HG03342 (cell line): ENCODE data around the gene KATNBL1.
A peak's percentile ranks its signal among the peaks of the same experiment; 100 is the strongest.
"Not testable (repeated sequence)": the region's sequence is repeated elsewhere in the genome, so short reads cannot be mapped to it uniquely, and the experiment has no call there.

ENCODE experiments used
- ATAC-seq: cut with Tn5 transposase; IDR thresholded peaks from one replicate; pipeline ENCODE4 v1.9.1; 2021; ENCODE audit warnings: mild to moderate bottlenecking, moderate library complexity; ENCODE audit not compliant: unreplicated experiment

The KATNBL1 gene

DNA sequence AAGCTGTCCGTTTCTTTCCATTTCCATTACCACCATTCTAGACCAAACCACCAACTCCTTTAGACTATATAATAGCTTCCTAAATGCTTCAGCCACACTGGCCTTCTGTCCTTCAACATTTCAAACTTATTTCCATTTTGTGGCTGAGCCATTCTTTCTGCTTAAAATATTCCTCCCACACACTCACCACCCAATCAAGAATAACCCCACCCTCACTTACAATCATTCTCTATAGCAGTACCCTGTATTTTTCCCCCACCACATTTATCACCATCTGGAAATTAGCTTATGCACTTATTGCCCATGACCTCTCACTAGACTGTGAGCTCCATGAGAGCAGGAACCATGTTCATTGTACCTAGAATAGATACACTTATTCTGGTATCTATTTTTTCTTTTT lies 6.6 kb downstream of the KATNBL1 start:
- ATAC-seq = no peak

DNA sequence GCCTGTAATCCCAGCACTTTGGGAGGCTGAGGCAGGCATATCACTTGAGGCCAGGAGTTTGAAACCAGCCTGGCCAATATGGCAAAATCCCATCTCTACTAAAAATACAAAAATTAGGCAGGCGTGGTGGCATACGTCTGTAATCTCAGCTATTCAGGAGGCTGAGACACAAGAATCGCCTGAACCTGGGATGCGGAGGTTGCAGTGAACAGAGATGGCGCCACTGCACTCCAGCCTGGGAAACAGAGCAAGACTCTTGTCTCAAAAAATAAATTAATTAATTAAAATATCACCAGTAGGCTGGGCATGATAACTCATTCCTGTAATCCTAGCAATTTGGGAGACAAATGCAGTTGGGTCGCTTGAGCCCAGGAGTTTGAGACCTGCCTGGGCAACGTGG lies 16.6 kb downstream of the KATNBL1 start:
- ATAC-seq = not testable (repeated sequence)

DNA sequence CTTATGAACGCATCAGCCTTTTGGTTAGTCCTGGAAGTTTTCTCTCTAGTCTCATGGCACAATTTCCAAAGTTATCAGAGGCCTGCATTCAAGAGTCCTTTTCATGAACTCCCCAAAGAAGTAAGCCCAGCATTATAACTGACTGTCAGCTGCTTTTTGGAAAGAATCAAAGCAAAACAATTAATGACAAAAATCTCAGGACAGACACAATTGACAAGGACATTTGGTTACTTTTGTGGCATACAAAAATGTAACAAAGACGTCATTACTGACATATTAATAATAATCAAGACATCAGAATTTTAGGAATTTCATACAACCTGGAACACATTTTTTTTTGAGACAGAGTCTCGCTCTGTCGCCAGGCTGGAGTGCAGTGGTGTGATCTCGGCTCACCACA lies 21.2 kb downstream of the KATNBL1 start:
- no peak for ATAC-seq

DNA sequence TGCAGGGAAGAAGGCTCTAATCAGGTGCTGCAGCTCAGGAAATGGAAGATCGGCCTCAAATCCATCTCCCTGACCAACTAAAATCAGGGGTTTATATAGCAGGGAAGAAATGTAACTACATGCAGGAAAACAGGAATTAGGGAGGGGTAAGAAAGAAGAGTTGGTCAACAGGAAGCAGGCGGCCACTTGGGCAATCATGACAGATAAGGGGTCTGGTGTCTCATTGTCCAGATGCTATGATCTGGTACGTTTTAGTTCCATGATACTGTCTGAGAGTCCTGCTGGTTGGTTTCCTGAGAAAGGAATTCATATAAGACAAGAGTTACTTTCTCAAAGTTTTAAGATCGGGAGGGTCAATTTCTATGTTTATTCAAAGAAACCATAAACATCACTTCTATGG lies 24.2 kb downstream of the KATNBL1 start:
- ATAC-seq = no peak

DNA sequence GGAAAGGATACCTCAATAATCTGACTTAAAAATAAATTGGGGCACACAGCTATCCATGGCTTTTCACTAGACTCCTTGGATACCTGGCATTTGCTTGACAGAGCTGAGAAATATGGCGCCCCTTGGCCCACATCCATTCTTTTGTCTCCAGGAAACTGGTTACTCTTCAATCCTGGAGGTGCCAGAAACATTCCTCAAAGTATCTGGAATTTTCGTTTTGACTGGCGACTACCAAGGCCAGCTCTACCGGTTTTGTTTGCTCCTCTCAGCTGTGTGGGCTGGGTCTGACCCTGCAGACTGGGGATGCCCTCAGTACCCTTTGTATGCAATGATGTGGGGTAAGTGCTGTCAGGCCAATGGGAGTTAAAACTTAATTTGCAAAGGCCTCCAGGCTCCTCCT lies 27.0 kb downstream of the KATNBL1 start:
- no peak for ATAC-seq

DNA sequence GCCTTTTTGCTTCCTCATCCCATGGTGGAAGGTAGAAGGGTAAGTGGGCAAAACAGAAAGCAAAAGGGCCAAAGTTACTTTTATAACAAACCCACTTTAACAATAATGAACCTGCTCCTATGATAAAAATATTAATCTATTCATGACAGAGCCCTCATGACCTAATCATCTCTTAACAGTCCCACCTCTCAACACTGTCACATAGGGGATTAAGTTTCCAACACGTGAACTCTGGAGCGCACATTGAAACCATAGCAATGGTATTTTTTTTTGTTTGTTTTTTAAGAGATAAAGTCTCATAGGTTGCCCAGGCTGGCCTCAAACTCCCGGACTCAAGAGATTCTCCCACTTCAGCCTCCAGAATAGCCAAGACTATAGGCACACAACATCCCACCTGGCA lies 30.7 kb downstream of the KATNBL1 start:
- ATAC-seq = no peak

DNA sequence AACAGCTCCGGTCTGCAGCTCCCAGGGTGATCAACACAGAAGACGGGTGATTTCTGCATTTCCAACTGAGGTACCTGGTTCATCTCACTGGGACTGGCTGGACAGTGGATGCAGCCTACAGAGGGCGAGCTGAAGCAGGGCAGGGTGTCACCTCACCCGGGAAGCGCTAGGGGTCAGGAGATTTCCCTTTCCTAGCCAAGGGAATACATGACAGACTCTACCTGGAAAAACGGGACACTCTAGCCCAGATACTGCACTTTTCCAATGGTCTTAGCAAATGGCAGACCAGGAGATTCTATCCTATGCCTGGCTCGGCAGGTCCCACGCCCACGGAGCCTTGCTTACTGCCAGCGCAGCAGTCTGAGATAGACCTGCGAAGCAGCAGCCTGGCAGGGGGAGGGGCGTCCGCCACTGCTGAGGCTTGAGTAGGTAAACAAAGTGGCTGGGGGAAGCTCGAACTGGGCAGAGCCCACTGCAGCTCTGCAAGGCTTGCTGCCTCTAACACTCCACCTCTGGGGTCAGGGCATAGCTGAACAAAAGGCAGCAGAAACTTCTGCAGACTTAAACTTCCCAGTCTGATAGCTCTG lies 43.8 kb downstream of the KATNBL1 start:
- not testable (repeated sequence) for ATAC-seq

DNA sequence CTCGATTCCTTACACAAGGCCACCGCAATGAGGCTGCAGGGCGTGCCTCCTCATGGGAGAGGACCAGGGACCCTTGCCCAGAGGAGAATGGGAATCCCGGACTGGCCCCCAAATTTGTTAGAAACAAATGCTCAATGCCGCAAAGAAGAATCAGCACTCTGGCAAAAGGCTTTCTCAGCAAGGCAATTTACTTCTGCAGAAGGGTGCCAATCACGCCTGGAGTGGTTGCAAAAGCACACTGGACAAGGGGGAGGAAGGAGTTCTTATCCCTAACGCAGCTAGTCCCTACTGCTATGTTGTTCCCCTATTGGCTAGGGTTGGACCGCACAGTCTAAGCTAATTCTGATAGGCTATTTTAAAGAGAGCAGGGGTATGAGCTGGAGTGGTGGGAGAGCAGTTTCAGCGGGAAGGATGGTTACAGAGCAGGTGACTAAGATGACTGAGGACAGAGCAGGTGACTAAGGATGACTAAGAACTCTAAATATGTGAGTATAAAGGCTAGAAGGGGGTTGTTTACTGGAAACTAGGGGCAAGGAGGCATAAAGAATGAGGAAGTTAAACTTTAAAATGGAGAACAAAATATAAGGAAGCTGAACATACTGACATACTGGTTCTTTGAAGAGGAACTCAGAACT lies 48.5 kb downstream of the KATNBL1 start:
- ATAC-seq = no peak

DNA sequence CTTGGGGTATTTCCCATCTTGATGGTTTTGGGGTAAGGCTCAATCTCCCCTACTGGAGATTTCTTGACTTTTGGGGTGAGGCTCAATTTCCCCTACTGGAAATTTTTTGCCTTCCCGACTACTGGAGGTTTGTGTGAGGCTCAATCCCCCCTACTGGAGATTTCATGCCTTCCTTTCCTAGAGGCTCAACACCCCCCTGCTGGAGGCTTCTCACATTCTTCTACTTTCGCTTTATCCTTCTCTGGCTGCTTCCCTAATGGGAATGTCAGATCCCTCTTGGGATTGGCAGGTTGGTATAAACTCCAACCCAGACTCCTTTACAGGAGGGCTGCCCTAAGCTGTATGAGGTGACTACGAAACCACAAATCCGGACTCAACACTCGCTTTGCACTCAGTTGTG lies 49.2 kb downstream of the KATNBL1 start:
- ATAC-seq = no peak

DNA sequence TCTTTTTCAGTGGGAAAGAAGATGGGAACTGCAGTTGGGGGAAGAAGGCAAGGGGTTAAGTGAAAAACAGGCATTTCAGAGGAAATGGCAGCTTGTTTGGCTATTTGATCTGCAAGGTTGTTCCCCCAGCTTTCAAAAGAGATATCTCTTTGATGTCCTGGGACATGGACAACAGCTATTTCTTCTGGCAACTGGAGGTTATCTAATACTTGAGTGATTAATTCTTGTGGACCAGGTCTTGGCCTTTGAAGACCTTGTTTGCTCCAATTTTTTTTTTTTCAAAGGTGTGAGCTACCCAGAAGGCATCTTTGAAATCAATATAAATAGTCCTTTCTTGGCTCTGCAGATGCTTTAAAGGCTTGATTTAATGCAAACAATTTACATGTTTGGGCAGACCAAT lies 51.5 kb downstream of the KATNBL1 start:
- no peak for ATAC-seq

DNA sequence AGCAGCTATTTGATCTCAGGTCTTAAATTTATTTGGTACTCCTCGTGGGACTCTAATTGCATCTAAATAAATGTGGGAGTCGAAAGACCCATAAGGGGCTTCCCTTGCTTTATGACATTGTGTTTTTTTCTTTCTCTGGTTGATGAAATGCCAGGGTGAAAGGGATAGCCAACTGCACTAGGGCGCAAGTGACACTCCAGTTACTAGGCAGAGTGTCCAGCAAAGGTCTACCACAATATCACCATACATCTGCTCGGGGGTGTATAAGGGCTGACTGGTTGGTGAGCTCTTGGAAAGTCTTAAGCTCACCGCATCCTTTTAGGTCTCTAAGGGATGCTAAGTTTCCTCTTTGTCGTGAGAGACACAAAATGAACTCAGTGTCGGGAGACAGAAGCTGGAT lies 54.0 kb downstream of the KATNBL1 start:
- no peak for ATAC-seq

DNA sequence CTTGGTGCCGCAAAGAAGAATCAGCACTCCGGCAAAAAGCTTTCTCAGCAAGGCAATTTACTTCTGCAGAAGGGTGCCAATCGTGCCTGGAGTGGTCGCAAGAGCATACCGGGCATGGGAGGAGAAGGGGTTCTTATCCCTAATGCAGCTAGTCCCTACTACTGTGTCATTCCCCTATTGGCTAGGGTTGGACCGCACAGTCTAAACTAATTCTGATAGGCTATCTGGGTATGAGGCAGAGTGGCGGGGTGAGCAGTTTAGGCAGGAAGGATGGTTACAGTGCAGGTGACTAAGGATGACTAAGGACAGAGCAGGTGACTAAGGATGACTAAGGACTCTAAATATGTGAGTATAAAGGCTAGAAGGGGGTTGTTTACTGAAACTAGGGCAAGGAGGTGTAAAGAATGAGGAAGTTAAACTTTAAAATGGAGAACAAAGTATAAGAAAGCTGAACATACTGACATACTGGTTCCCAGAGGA lies 55.1 kb downstream of the KATNBL1 start:
- no peak for ATAC-seq

DNA sequence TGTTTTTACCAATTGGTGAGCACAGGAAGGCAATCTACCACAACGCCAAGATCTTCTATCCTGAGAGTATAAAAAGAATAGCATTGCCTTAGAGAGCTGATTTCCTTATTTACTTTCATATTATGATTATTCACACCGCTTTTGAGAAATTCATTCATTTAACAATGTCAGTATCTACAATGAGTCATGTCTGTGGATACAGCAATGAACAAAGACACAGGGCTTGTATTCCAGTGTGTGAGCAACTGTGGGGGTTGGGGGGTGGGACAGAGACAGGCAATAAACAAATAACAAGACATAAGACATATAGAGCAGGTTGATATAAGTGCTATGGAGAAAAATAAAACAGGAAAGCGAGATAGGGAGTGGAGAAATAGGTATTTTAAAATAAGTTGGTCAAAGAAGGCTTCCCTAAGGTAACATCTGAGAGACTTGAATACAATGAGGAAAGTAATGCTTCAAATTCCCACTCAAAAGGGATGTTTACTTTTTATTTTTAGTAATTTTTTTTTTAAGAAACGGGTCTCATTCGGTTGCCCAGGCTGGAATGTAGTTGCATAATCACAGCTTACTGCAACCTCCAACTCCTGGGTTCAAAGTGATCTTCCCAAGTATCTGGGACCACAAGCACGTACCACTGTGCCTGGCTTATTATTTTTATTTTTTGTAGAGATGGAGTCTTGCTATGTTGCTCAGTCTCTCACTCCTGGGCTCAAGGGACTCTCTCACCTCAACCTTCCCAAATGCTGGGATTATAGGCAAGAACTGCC lies 62.3 kb downstream of the KATNBL1 start:
- no peak for ATAC-seq

DNA sequence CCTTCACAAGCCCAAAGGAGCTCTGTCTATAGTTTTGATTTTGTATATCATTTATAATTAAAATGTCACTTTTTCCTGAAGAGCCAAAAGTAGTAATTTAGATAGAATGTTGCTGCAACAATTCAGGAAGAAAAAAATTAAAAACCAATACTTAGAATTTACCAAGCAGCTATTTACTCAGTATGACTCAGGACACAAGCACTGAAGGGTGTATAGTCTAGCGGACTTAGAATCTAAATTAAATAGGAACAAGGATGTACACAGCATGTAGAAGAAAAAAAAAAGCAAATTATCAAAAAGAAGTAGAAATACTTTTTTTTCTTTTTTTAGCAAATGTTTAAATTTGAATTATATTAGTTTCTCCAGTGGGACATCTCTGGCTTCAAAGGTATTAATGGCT lies 76.4 kb downstream of the KATNBL1 start:
- no peak for ATAC-seq

DNA sequence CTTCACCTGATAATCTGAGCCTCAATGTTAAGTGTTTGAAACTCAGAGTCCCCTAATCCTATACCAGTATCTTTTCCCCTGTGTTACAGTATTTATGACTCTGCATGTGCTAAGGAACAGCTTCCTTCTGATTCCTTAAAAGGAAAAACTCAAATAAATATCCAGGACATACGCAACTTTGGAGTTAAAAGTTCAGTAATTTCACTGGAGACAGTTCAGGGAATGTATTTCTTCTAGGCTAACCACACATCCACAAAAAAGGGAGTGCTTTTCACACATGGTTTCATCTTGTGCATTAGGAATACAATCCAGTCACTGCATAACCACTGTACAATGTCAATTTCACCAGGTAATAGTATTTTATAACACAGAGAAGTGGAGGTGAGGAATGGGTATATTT lies 77.0 kb downstream of the KATNBL1 start:
- no peak for ATAC-seq

DNA sequence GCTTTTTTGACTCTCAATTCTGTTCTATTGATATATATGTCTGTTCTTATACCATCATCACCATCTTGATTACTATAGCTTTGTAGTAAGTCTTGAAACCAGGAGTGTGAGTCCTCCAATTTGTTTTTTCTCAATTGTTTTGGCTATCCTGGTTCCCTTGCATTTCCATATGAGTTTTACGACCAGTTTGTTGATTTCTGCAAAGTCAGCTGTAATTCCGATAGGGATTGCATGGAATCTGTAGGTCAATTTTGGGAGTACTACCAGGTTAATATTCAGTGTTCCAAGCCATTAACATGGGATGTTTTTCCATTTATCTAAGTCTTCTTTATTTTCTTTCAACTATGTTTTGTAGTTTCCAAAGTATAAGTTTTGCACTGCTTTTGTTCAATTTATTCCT lies 81.0 kb downstream of the KATNBL1 start:
- ATAC-seq = no peak

DNA sequence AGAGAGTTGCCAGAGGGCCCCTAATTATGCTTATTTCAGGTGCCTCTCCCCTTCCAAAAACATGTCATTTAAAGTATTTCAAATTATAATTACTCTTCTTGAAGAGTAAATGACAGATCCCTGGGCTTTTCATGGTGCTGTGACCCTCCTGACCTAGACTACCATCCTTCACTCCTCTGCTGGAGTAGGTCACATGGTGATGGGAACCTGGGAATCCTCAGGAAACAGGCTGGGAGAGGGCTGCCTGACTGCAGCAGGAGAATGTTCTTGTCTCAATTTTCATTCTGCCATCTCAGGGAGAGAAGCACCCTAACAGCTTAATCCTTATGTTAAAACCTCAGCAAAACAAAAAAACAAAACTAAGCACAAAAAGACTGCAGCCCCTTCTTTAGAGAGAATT lies 83.4 kb downstream of the KATNBL1 start:
- ATAC-seq = no peak

DNA sequence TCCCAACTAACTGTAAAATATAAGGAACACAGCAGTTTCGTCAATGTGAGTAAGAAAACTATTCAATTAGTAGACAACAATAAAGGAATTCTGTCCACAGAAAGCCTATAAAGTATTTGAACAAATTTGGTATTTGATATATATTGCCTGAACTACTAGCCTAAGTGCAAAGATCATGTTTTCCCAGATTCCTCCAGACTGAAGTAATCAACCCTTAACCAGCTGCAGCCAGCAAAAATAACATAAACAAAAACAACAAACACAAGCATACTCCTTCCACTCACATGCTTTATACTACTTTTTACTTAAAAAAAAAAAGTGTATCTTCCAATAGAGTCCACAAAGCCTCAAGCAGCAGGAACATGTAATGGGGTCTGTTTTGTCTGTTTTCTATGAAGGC lies 84.0 kb downstream of the KATNBL1 start:
- ATAC-seq = no peak

DNA sequence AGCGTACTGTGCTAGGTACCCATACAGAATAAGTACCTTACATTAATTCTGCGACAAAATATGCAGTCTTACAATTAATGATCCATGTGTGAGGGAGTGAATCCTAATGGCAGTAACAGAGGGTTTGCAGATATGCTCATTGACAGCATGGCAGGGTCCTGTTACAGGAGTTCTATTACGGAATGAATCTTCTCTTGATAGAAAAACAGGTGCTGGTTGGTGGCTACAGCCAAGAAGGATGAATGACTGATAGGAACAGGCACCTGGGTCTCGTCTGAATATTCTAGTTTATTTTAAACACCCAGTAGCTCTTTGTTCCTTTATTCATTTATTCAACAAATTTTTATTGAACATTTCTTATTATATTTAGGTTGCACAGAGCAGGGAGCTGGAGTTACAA lies 85.2 kb downstream of the KATNBL1 start:
- no peak for ATAC-seq

DNA sequence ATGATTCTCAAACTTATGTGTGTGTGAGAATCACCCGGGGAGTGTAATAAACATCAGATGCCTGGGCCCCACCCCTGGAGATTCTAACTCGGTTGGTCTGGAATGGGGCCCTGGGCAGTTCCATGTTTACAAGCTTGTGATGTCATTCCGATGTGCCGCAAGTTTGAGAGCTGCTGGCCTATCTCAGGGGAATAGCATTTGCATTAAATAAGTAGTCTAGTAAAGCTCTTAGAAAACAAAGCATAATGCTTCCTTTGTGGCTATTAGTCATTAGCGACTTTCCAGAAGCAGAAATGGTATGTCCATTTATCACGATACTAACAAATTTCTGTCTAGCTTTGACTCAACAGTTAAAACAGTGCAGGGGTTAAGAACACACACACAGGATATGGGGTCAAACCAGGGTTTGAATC lies 87.1 kb downstream of the KATNBL1 start:
- peak; percentile 48 for ATAC-seq

DNA sequence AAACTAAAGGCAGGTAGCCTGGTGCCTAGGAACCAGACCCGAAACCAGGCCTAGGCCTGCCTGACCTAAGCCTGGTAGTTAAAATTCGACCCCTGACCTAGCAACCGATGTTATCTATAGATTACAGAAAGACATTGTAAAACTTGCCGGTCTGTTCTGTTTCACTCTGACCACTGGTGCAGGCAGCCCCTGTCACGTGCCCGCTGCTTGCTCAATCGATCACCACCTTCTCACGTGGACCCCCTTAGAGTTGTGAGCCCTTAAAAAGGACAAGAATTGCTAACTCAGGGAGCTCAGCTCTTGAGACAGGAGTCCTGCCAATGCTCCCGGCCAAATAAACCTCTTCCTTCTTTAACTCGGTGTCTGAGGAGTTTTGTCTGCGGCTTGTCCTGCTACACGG lies 88.1 kb downstream of the KATNBL1 start:
- not testable (repeated sequence) for ATAC-seq

DNA sequence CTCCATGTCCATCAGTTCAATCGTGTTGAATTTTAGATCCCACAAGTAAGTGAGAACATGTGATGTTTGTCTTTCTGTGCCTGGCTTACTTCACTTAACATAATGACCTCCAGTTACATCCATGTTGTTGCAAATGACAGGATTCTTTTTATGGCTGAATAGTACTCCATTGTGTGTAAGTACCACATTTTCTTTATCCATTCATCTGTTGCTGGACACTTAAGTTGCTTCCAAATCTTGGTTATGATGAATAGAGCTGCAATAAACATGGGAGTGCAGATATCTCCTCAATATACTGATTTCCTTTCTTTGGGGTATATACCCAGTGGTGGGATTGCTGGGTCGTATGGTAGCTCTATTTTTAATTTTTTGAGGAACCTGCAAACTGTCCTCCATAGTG lies 89.5 kb downstream of the KATNBL1 start:
- ATAC-seq = not testable (repeated sequence)
